Lung (tissue), 12 donors: ENCODE results near the gene ADAM12. TPM values are rescaled to one million over a fixed set of nuclear protein-coding genes. Genes with fewer than 3 reads are reported as not detected.

Experiments
- ATAC-seq: fragments of 200-7000 bp; cut with Tn5 transposase; one replicate; pipeline ENCODE4 v1.9.1; 2020; ENCODE audit warnings: moderate number of reproducible peaks; ENCODE audit not compliant: insufficient read depth, low FRiP score
- DNase-seq, 3 donors: peaks; one replicate each; pipeline ENCODE4 v3.0.0-alpha.2; 2013 to 2017
- H3K27ac ChIP-seq, 2 donors: one replicate each; pipeline ENCODE4 v1.5.1; 2013; ENCODE audit warnings: mild to moderate bottlenecking in 2 of 2, moderate library complexity in 2 of 2, control low read depth in 1 of 2, inconsistent platforms in 1 of 2, low read depth in 1 of 2, low read length in 1 of 2
- H3K27me3 ChIP-seq, 3 donors: one replicate each; pipeline ENCODE4 v1.5.1; 2013; ENCODE audit warnings: low read length in 2 of 3; ENCODE audit not compliant: control insufficient read depth in 3 of 3, insufficient read depth in 3 of 3
- H3K36me3 ChIP-seq, 4 donors: one replicate each; pipeline ENCODE4 v1.5.1; 2013; ENCODE audit warnings: low read length in 4 of 4, mild to moderate bottlenecking in 1 of 4, moderate library complexity in 1 of 4; ENCODE audit not compliant: control insufficient read depth in 4 of 4, insufficient read depth in 4 of 4
- H3K4me1 ChIP-seq, 5 donors: one replicate each; pipeline ENCODE4 v1.5.1; 2013; ENCODE audit warnings: low read length in 5 of 5, mild to moderate bottlenecking in 2 of 5, moderate library complexity in 1 of 5; ENCODE audit not compliant: control insufficient read depth in 5 of 5, insufficient read depth in 5 of 5
- H3K4me3 ChIP-seq: one replicate; pipeline ENCODE4 v1.5.1; 2013; ENCODE audit warnings: mild to moderate bottlenecking, control low read depth, moderate library complexity
- H3K9ac ChIP-seq, 2 donors: one replicate each; pipeline ENCODE4 v1.5.1; 2013; ENCODE audit warnings: low read length in 2 of 2, control low read depth in 1 of 2; ENCODE audit not compliant: insufficient read depth in 1 of 2
- H3K9me3 ChIP-seq, 4 donors: one replicate each; pipeline ENCODE4 v1.5.1; 2013; ENCODE audit warnings: low read length in 3 of 4, mild to moderate bottlenecking in 1 of 4, moderate library complexity in 1 of 4; ENCODE audit not compliant: control insufficient read depth in 4 of 4, insufficient read depth in 3 of 4
- CTCF ChIP-seq: IDR thresholded peaks from 2 replicates; pipeline ENCODE4 v1.5.1; 2012; ENCODE audit warnings: mild to moderate bottlenecking; ENCODE audit errors: control extremely low read depth, extremely low read depth
- WGBS, 2 donors: extraction: QIAGEN DNeasy Blood & Tissue Kit; methylation state at CpG; one replicate each; pipeline ENCODE4 v1.1.7; 2013; 5-methylcytosine and 5-hydroxymethylcytosine counted together
- polyA plus RNA-seq, 2 donors: library from polyadenylated mRNA; stranded (reverse); fragments of 200-250 nt; gene quantifications; one replicate each; pipeline ENCODE4 v1.2.1, GENCODE V29; 2013
- total RNA-seq, 2 donors: library from RNA; depleted of rRNA in 1 of 2; stranded (reverse); fragments of >200 nt in 1 of 2; gene quantifications; one replicate each; pipeline ENCODE4 v1.2.1, GENCODE V29; 2014 to 2021
- donor health status: control.
- donor health status: control.
- donor health status: Bipolar disorder and iron deficiency.
- donor health status: healthy.
- donor health status: DM: yes; HTN: yes; CAD: no.

ADAM12 gene
- total and polyA plus RNA-seq, 4 donors, result 0.16 to 5.8 (median 0.85) TPM

GRCh38 chr10:126075009-126075408, 313.3 kb downstream of the ADAM12 start:
- peaks cover 0 to 17% (median 0%) of the 10 kb centered on the region in 5 donors for H3K4me1 ChIP-seq
- no peak overlapping the region for H3K4me3 ChIP-seq
- WGBS, 2 donors, result 73 to 78% methylated on average over 6 of the region's 6 CpGs
- H3K27me3 ChIP-seq, result no peaks in the 10 kb centered on the region
- ATAC-seq, result no peak
- H3K27ac ChIP-seq, result no peak overlapping the region
- no peak overlapping the region for H3K9ac ChIP-seq
- TF ChIP-seq CTCF, result no peak
- H3K9me3 ChIP-seq, result peaks cover 0 to 3% (median 1%) of the 10 kb centered on the region in 4 donors
- DNase-seq, result no peak
- H3K36me3 ChIP-seq, result no peaks in the 10 kb centered on the region

GRCh38 chr10:126074291-126074690, 314.0 kb downstream of the ADAM12 start:
- ATAC-seq, result no peak
- Histone ChIP-seq H3K4me1 (peaks cover 0 to 19% (median 0%) of the 10 kb centered on the region in 5 donors), H3K9ac (no peak overlapping the region), H3K36me3 (peaks cover 0 to 3% (median 0%) of the 10 kb centered on the region in 4 donors), H3K27me3 (no peaks in the 10 kb centered on the region), H3K4me3 (no peak overlapping the region), H3K9me3 (peaks cover 0 to 3% (median 1%) of the 10 kb centered on the region in 4 donors), H3K27ac (no peak overlapping the region)
- 75 to 87% methylated on average over 3 of the region's 3 CpGs for WGBS, 2 donors
- no peak for TF ChIP-seq CTCF
- no peak for DNase-seq

- Histone ChIP-seq H3K27me3 (no peaks in the 10 kb centered on the region), H3K27ac (no peak overlapping the region), H3K9me3 (peaks cover 0 to 3% (median 1%) of the 10 kb centered on the region in 4 donors), H3K4me1 (peaks cover 0 to 22% (median 0%) of the 10 kb centered on the region in 5 donors), H3K4me3 (no peak overlapping the region), H3K36me3 (peaks cover 0 to 3% (median 0%) of the 10 kb centered on the region in 4 donors), H3K9ac (no peak overlapping the region)
- ATAC-seq, result no peak
- WGBS, 2 donors, result 75 to 93% methylated on average over 1 of the region's 1 CpG
- DNase-seq, result no peak
- no peak for TF ChIP-seq CTCF
Measured at GRCh38 chr10:126073606-126074005, 314.7 kb downstream of the ADAM12 start.

- Histone ChIP-seq H3K4me1 (peaks cover 0 to 30% (median 0%) of the 10 kb centered on the region in 5 donors), H3K36me3 (peaks cover 0 to 3% (median 0%) of the 10 kb centered on the region in 4 donors), H3K27me3 (no peaks in the 10 kb centered on the region), H3K4me3 (no peak overlapping the region), H3K9me3 (peaks cover 0 to 3% (median 1%) of the 10 kb centered on the region in 4 donors), H3K9ac (no peak overlapping the region), H3K27ac (no peak overlapping the region)
- ATAC-seq, result no peak
- DNase-seq, result no peak
- 92 to 98% methylated on average over 4 of the region's 4 CpGs for WGBS, 2 donors
- no peak for TF ChIP-seq CTCF
Measured at GRCh38 chr10:126072622-126073021, 315.7 kb downstream of the ADAM12 start.
